Epithelial cell of proximal tubule (primary cell): ENCODE data around the gene OR2AG2. TPM values are rescaled to one million over a fixed set of nuclear protein-coding genes. Genes with fewer than 3 reads are reported as not detected.
A peak's percentile ranks its signal among the peaks of the same experiment; 100 is the strongest.

ENCODE experiments used
- DNase-seq: peaks from one replicate; pipeline ENCODE4 v3.0.0-alpha.2; 2011; ENCODE audit warnings: low read depth
- H3K4me3 ChIP-seq: 2 replicates; pipeline ENCODE4 v1.5.1; 2011; ENCODE audit warnings: low read depth, mild to moderate bottlenecking, low read length
- total RNA-seq: library from RNA; depleted of rRNA; stranded (reverse); fragments of >200 nt; gene quantifications from 2 replicates; pipeline ENCODE4 v1.2.3, GENCODE V29; 2015
- TF ChIP-seq, protein P1 (sequence below): conservative IDR thresholded peaks from 2 replicates; pipeline ENCODE4 v1.5.1; 2012; ENCODE audit warnings: low read depth, mild to moderate bottlenecking, low read length

Gene OR2AG2
- total RNA-seq, 1 donor from 2014 or later = not detected

DNA sequence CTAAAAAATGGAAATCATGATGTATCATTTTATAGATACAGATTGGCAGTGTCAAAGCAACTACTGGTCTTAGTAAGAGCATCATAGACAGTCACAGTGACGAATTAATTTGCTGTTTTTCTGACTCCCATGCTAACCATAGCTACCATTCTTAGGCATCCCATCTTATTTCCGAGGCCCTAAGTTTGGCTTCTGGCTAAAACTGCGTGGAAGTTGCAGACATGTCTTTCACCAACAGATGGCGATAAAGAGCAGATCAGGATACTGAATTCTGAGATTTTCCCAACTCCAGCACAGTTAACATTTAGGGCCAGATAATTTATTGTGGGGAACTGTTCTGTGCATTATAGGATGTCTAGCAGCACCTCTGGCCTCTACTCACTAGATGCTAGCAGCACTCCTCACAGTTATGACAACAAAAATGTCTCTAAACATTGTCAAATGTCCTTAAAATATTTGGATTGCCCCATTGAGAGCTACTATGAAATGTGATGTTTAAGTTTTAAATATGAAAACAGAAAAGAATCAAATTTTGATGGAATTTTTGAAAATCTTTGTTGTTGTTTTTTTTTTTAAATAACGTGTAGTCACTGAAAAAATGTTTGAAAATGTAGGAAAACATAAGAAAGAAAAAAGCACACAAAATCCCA lies 16.3 kb downstream of the OR2AG2 start:
- TF ChIP-seq, protein P1, sequence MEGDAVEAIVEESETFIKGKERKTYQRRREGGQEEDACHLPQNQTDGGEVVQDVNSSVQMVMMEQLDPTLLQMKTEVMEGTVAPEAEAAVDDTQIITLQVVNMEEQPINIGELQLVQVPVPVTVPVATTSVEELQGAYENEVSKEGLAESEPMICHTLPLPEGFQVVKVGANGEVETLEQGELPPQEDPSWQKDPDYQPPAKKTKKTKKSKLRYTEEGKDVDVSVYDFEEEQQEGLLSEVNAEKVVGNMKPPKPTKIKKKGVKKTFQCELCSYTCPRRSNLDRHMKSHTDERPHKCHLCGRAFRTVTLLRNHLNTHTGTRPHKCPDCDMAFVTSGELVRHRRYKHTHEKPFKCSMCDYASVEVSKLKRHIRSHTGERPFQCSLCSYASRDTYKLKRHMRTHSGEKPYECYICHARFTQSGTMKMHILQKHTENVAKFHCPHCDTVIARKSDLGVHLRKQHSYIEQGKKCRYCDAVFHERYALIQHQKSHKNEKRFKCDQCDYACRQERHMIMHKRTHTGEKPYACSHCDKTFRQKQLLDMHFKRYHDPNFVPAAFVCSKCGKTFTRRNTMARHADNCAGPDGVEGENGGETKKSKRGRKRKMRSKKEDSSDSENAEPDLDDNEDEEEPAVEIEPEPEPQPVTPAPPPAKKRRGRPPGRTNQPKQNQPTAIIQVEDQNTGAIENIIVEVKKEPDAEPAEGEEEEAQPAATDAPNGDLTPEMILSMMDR = peak; percentile 95
- no peak for DNase-seq
- H3K4me3 ChIP-seq = no peak overlapping the region

DNA sequence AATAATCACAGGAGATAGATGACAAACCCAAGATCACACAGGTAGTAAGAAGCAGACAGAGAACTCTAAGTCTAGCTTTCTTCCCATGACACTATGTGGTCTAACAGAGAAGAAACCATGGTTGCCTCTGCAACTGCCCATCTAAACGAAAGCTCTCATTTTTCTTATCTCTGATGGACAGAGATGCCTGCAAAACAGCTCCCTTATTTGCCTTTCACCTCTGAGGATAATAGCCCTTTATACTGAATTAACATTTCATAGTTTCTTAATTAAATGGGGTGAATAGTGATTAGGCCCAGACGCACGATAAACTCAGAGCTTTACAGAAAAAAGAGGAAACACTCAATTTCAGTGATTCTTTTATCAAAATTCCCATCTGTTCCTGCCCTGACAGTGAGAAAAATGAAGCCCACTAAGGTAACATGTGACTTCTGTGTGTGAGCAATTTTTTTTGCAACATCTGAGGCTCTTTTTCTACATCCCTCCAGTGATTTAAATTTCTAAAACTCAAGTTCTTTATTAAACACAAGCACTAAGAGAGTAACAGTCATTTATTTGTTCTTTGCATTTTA lies 24.6 kb downstream of the OR2AG2 start:
- TF ChIP-seq, protein P1 = no peak
- no peak overlapping the region for H3K4me3 ChIP-seq
- no peak for DNase-seq

DNA sequence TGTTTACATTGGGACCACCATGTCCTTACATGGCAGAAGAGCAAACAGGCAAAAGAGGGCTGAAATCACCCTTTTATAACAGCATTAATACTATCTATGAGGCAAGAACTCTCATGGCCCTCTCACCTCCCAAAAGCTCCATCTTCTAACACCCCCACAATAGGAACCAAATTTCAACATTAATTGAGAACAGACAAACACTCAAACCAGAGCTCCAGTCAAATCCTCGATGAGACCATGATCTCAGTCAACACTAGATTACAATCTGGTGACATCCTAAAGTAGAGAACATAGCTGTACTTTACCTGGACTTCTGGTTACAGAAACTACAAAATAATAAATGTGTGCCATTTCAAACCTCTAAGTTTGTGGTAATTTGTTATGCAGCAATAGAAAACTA lies 25.1 kb downstream of the OR2AG2 start:
- TF ChIP-seq, protein P1 = no peak
- no peak for DNase-seq
- no peak overlapping the region for H3K4me3 ChIP-seq

DNA sequence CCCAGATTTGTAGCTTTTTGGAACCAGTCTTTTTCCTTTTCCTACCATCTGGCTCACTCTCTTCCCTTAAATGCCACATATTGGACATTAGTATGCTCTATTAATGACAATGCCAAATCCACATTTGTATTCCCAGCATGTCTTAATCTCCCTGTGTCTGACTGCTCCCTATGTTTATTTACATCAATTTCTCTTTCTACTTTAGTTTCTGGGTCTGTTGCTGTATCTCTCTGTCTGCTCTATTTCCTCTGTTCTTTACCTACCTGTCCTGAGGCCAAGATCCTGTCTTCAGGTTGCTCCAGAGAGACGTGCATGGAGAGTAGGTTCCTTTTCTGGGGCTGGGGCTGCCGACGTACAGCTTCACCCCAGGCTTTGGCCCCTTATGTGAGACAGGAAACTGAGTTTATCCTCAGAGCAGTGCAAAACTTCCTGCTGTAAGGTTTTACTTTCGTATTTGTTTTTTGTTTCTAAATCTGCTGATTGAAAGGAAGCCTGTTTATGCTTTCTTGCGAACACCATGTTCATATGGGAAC lies 25.6 kb downstream of the OR2AG2 start:
- TF ChIP-seq, protein P1 = no peak
- H3K4me3 ChIP-seq = no peak overlapping the region
- no peak for DNase-seq

DNA sequence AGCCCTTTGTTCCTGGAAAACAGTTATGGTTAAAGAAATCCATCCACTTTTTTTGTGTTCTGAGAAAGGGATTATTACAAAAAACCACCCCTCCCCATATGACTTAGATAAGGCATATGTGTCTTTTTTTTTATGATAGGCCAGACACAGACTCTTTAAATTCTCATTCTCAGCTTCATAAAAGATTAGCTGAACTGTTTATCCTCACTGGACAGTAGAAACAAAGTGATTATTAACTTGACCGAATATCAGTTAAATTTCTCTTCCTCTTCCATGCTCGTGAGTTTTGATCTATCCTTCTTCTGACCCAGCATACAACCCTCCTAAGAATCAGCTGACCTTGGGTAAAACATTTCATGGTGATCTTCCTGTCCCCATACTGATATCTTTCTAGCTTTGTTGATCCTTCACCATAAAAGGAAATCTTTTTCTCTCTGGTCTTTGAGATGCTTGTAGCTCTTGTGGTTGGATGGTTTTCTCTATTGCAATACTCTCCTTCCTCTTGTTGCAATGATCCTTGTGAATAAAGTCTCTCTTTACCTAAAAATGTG lies 26.2 kb downstream of the OR2AG2 start:
- TF ChIP-seq, protein P1 = no peak
- DNase-seq = no peak
- H3K4me3 ChIP-seq = no peak overlapping the region

DNA sequence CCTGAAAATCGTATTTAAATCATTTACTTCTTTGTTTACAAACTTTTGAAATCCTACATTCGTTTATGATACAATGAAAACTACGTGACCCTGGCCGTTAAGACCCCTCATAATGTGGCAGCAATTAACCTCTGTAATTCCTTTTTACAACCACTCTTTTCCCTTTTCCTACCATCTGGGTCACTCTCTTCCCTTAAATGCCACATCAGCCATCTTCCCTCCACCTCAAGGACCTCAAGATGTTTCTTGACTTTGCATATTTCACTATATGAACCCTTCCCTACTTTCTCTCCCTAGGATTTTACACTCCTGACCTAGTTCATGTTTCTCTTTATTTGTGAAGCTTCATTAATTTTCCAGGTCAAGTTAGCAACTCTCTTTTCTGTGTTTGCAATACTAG lies 26.8 kb downstream of the OR2AG2 start:
- no peak overlapping the region for H3K4me3 ChIP-seq
- TF ChIP-seq, protein P1 = no peak
- DNase-seq = no peak
